Fibroblast of skin of abdomen (primary cell): Measurements from ENCODE around the gene C19orf47.
"Not testable (repeated sequence)": the region's sequence is repeated elsewhere in the genome, so short reads cannot be mapped to it uniquely, and the experiment has no call there.

Source experiments
- DNase-seq: peaks from one replicate; pipeline ENCODE4 v3.0.0-alpha.2; 2013

Gene C19orf47

DNA sequence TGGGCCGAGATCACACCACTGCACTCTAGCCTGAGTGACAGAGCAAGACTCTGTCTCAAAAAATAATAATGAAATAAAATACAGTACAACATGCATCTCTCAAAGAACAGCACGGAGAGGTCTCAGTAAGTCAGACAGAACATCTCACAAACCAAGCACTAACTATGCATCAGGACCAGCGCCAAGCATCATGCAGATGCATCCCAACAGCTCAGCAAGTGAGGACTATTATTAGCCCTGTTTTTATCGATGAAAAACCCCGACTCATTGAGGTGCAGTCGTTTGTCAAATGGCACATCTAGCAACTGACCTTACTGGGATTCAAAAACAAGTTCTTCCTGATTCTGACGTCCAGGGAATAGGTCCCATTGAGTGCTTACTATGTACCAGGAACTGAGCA is 3.8 kb downstream of the C19orf47 start:
- DNase-seq = no peak

DNA sequence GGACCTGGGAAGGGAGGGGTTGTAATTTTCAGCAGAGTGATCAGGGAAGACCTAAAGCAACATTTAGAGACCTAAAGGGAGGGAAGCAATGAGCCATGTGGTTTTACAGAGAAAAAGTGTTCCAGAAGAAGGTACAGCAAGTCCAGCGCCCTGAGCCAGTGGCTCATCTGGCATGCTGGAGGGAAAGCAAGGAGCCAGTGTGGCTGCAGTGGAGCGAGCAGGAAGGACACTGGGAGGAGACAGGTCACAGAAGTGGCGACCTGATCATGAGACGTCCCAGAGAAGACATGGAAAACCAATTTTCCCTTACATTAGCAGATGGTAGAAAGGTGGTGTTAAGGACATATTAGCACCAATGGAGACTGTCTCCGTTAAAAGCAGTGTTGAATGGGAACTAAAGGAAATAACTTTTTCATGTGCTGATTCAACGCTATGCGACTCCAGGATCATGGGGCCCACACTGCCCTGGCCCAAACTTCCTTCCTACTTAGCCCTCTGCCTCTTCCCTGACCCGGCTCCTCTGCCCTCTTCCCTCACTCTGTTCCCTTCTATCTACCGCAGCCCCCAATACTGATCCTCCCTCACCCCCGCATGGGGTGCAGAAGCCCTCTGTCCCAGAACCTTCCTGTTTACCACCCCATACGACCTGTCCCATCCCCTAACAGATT is 5.4 kb downstream of the C19orf47 start:
- DNase-seq = no peak

DNA sequence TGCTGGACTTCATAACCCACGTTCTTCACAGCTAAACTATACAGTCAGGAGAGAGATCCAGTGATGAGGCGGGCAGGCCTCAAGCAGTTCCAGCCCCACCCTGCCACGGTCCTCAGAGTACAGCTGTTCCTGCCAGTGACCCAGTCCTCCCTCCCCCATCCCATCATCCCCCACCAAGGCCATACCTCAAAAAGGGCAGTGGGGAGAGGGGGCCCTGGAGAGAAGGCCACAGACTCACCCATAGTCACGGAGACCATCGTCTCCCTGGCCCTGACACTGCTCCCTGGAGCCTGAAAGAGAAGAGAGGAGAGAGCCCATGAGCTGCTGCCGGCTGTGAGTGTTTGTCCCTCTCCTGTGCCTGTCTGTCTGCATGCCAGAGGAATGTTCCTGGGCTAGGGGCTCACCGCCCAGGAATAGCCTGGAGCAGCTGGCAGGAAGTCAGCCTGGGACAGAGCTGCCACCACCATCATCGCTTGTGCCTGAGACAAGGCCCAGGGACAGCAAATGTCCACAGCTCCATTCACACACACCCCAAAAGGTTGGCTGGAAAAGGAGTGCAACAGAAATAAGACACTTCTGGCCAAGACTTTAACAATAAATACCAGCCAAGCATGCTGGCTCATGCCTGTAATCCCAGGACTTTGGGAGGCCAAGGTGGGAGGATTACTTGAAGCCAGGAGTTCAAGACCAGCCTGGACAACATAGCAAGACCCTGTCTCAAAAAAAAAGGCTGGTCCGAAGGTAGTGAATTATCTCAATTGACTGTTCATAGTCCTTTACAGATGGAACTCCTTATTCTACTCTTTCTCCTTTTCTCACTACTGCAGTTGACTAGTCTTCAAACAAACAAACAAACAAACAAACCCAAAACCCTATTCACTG is 6.4 kb downstream of the C19orf47 start:
- DNase-seq = no peak

- no peak for DNase-seq
Observed at GRCh38 chr19:40339018-40339728, 9.0 kb downstream of the C19orf47 start.

- DNase-seq = no peak
Observed at GRCh38 chr19:40337594-40337993, 10.6 kb downstream of the C19orf47 start.

DNA sequence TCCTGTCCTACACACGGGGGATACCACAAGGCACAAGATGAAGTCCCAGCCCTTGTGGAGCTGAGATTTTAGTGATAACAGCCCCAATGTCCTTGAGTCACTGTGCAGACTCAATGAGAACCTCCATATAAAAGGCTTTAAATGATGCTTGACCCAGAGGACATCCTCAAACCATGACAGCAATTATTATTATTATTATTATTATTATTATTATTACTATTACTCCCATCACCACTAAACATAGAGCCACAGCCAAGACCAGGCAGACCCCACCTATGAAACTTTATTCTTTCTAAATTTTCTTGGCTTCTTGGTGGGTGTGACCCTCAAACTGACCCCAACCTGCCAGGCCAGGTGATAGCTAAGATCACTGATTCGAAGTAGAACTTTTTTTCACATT is 11.1 kb downstream of the C19orf47 start:
- DNase-seq = no peak

- no peak for DNase-seq
Observed at GRCh38 chr19:40336601-40336900, 11.6 kb downstream of the C19orf47 start.

GRCh38 chr19:40335855-40336600 is 12.2 kb downstream of the C19orf47 start:
- no peak for DNase-seq

- no peak for DNase-seq
Observed at GRCh38 chr19:40335101-40335500, 13.1 kb downstream of the C19orf47 start.

GRCh38 chr19:40333083-40333482 is 15.1 kb downstream of the C19orf47 start:
- DNase-seq = not testable (repeated sequence)

GRCh38 chr19:40332669-40333068 is 15.5 kb downstream of the C19orf47 start:
- no peak for DNase-seq

DNA sequence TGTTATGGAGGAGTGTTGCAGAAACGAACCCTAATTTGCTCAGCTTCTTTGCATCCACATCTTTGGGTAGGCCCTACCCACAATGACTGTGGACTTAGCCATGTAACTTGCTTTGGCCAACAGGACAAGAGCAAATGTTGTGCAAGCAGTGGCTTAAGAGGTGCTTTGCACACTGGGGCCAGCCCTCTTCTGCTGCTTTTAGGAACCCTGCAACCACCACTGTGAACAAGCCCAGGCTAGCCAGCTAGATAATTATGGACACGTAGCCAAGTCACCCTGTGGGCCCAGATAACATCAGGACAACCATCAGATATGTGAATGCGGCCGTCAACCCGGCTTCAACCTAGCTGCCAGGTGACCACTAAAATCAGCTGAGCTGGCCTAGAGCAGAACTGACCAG is 17.1 kb downstream of the C19orf47 start:
- no peak for DNase-seq

DNA sequence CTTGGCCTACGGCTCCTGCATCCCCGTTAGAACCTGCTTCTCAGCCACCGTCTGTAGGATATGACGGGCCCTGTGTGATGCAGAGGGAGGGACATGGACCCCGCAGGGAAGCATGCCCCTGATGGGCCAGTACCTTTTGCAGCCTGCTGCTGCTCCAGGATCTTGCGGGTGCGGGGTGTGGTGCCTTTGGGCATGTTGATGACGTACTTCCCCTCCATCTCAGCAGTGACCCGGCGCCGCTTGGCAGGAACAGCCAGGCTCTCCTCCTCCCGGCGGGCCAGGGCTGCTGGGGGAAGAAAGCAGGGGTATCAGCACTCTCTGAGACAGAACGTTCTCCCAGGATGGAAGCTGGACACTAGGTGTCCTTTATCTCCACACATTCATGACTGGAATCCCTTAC is 22.0 kb downstream of the C19orf47 start:
- DNase-seq = no peak

- no peak for DNase-seq
Observed at GRCh38 chr19:40323705-40324104, 24.5 kb downstream of the C19orf47 start.

DNA sequence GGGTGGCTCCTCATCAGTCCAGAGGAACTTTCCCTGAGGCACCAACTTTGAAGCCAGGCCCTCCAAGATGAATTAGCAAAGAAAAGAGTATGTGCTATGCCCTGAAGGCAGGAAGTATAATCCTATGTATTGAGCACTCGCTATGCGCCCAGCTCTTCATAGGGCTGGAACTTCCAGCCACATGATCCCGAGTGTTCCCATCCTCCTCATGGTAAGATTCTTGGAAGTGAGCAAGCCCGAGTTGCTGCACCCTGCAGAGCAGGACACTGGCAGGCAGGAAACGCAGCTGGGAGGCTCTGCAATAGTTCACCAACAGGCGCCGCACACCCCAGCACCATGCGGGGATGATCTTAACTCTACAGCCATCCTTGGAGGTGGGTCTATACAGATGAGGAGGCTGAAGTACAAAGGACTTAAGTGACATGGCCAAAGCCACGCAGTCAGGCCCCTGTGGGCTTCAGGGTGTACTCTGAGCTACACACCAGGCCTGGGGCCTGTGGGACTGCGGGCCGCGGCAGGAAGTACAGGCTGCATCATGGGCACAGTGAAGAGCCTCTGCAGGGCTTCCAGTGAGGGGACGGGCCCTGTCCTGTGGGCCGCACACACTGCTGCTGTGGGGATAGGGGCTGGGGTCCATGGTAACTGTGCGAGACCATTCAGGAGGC is 25.1 kb downstream of the C19orf47 start:
- no peak for DNase-seq

DNA sequence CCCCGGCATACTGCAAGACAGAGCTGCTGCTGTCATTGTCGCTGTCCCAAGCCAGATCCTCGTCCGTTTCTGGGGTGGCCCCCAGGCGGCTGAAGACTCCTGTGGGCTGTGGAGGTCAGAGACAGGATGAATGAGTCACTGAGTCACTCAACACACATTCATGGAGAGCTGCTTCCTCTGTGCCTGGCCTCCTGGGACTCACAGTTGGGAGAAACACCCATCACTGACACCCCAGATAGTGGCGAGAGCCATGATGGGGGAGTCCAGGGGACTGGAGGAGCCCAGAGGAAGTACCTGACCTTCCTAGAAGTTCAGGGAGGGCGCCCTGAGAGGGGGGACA is 26.0 kb downstream of the C19orf47 start:
- no peak for DNase-seq

- no peak for DNase-seq
Observed at GRCh38 chr19:40321566-40322270, 26.5 kb downstream of the C19orf47 start.

DNA sequence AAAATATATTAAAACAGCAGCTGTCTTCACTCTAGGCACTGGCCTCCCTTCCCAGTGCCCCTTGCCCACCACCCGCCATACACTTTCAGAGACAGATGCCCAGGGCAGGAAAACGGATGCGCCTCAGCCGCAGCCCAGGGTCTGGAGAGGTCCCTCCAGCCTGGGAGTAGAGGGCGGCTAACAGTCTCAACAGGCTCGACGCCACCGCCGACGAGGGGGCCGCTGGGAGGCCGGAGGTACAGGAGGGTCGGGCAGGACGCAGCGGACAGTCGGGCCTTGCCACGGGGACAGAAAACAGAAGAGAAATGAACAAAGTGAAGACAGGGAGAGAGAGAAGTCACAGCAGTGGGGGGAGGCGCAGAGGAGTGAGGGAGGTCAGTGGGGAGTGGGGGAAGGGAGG is 27.1 kb downstream of the C19orf47 start:
- DNase-seq = no peak

DNA sequence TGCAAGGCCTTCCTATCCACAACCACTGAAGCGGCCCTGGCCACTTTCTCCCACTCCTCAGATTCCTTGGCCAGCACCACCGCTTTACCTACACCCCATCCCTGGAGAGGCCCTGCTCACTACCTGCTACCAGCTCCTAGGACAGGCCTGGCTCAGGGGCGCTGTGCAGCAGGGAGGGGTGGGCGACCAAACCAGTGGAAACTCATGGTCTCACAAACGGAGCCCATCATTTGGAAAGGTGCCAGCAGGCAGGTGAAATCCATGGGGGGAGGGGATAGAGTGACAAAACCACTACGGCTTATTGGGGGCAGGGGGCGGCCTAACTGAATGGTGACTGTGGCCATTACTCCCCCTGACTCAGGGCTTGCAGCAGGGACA is 27.6 kb downstream of the C19orf47 start:
- no peak for DNase-seq

DNA sequence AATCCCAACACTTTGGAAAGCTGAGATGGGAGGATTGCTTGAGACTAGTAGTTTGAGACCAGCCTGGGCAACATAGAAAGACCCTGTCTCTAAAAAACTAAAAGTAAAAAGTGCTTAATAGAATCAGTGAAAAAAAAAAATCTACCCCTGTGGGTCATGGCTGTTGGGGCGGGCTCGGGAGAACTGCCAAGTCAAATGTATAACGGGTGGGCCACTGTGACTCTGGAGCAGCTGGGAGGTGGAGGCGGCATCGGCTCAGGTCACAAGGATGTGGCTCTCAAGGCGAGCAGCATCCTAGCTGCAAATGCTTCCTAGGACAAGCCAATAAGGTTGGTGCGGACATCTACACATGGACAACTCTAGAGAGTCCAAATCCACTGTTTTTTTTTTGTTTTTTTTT is 30.9 kb downstream of the C19orf47 start:
- DNase-seq = no peak

GRCh38 chr19:40315812-40316470 is 32.3 kb downstream of the C19orf47 start:
- DNase-seq = no peak
